Central memory CD8-positive, alpha-beta T cell (primary cell): ENCODE results near the gene RAB4A.

Experiments used
- ATAC-seq: fragments of 150-1000 bp; cut with Tn5 transposase; replicated peaks from 2 replicates; pipeline ENCODE4 v1.10.0; 2022; ENCODE audit warnings: mild to moderate bottlenecking, moderate FRiP score, moderate number of reproducible peaks; ENCODE audit not compliant: poor library complexity, severe bottlenecking; ENCODE audit errors: extremely low read depth
- DNase-seq, 2 donors: peaks; one replicate each; pipeline ENCODE4 v3.0.0; 2021; ENCODE audit warnings: low spot score in 2 of 2
- H3K27ac Mint-ChIP-seq: one replicate; pipeline ENCODE4 v1.8.0; 2022; ENCODE audit warnings: low read depth, mild to moderate bottlenecking, moderate library complexity, mixed read lengths
- H3K27me3 Mint-ChIP-seq: one replicate; pipeline ENCODE4 v1.8.0; 2022; ENCODE audit warnings: mixed read lengths
- H3K36me3 Mint-ChIP-seq: one replicate; pipeline ENCODE4 v1.8.0; 2022; ENCODE audit warnings: mild to moderate bottlenecking, moderate library complexity, mixed read lengths; ENCODE audit not compliant: insufficient read depth
- H3K4me1 Mint-ChIP-seq: one replicate; pipeline ENCODE4 v1.8.0; 2022; ENCODE audit warnings: mixed read lengths
- H3K4me3 Mint-ChIP-seq: one replicate; pipeline ENCODE4 v1.8.0; 2022; ENCODE audit warnings: mild to moderate bottlenecking, moderate library complexity, mixed read lengths
- H3K9me3 Mint-ChIP-seq: one replicate; pipeline ENCODE4 v1.8.0; 2022; ENCODE audit warnings: mixed read lengths

Gene RAB4A

GRCh38 chr1:229341774-229342655 is 71.1 kb downstream of the RAB4A start:
- peak; percentile 70 to 71 for DNase-seq
- Mint-ChIP-seq H3K9me3 (no peaks in the 10 kb centered on the region), H3K36me3 (peaks cover 10% of the 10 kb centered on the region), H3K27me3 (peaks cover 8% of the 10 kb centered on the region), H3K27ac (peak overlapping the region; percentile 56), H3K4me1 (peaks cover 39% of the 10 kb centered on the region), H3K4me3 (peak overlapping the region; percentile 83)
- ATAC-seq = peak; percentile 75

- peaks cover 17% of the 10 kb centered on the region for H3K27me3 Mint-ChIP-seq
- no peaks in the 10 kb centered on the region for H3K9me3 Mint-ChIP-seq
- ATAC-seq (peak; percentile 57), DNase-seq (peak in 1 of 2 donors; percentile 51)
- H3K4me1 Mint-ChIP-seq = peaks cover 31% of the 10 kb centered on the region
- H3K36me3 Mint-ChIP-seq = peaks cover 10% of the 10 kb centered on the region
- H3K4me3 Mint-ChIP-seq = peak within 1 kb of the TSS; percentile 83
- H3K27ac Mint-ChIP-seq = peak within 1 kb of the TSS; percentile 77
Measured at GRCh38 chr1:229342656-229343569, 72.0 kb downstream of the RAB4A start, which contains the start of gene CCSAP. Gene CCSAP, minus strand, starts transcription at chr1:229343047. Its CDS starts 582 bp downstream, at chr1:229342465.

- no peak overlapping the region for H3K27ac Mint-ChIP-seq
- peak overlapping the region; percentile 83 for H3K4me3 Mint-ChIP-seq
- peaks cover 21% of the 10 kb centered on the region for H3K4me1 Mint-ChIP-seq
- no peak for ATAC-seq
- H3K36me3 Mint-ChIP-seq = peaks cover 10% of the 10 kb centered on the region
- peaks cover 22% of the 10 kb centered on the region for H3K27me3 Mint-ChIP-seq
- H3K9me3 Mint-ChIP-seq = no peaks in the 10 kb centered on the region
- no peak for DNase-seq
Measured at GRCh38 chr1:229344139-229344538, 73.2 kb downstream of the RAB4A start.

GRCh38 chr1:229344937-229345684 is 74.2 kb downstream of the RAB4A start:
- Mint-ChIP-seq H3K36me3 (peaks cover 10% of the 10 kb centered on the region), H3K4me1 (peaks cover 14% of the 10 kb centered on the region), H3K9me3 (no peaks in the 10 kb centered on the region), H3K27me3 (peaks cover 31% of the 10 kb centered on the region), H3K4me3 (no peak overlapping the region), H3K27ac (no peak overlapping the region)
- ATAC-seq (no peak), DNase-seq (no peak)

GRCh38 chr1:229347528-229347927 is 76.6 kb downstream of the RAB4A start:
- peaks cover 7% of the 10 kb centered on the region for H3K4me1 Mint-ChIP-seq
- no peaks in the 10 kb centered on the region for H3K9me3 Mint-ChIP-seq
- DNase-seq (no peak), ATAC-seq (no peak)
- peaks cover 6% of the 10 kb centered on the region for H3K36me3 Mint-ChIP-seq
- no peak overlapping the region for H3K27ac Mint-ChIP-seq
- H3K4me3 Mint-ChIP-seq = no peak overlapping the region
- peaks cover 47% of the 10 kb centered on the region for H3K27me3 Mint-ChIP-seq

GRCh38 chr1:229349463-229350385 is 78.8 kb downstream of the RAB4A start:
- Mint-ChIP-seq H3K27ac (no peak overlapping the region), H3K36me3 (no peaks in the 10 kb centered on the region), H3K4me3 (no peak overlapping the region), H3K9me3 (no peaks in the 10 kb centered on the region), H3K27me3 (peaks cover 69% of the 10 kb centered on the region), H3K4me1 (no peaks in the 10 kb centered on the region)
- ATAC-seq (no peak), DNase-seq (no peak)

GRCh38 chr1:229352975-229353374 is 82.1 kb downstream of the RAB4A start:
- H3K9me3 Mint-ChIP-seq = no peaks in the 10 kb centered on the region
- peaks cover 1% of the 10 kb centered on the region for H3K36me3 Mint-ChIP-seq
- H3K4me1 Mint-ChIP-seq = no peaks in the 10 kb centered on the region

GRCh38 chr1:229354226-229354625 is 83.3 kb downstream of the RAB4A start:
- Mint-ChIP-seq H3K36me3 (peaks cover 1% of the 10 kb centered on the region), H3K27me3 (peaks cover 92% of the 10 kb centered on the region), H3K4me1 (no peaks in the 10 kb centered on the region), H3K9me3 (no peaks in the 10 kb centered on the region), H3K4me3 (no peak overlapping the region), H3K27ac (no peak overlapping the region)
- no peak for ATAC-seq
- no peak for DNase-seq

More at GRCh38 chr1:229352975-229353374, 82.1 kb downstream of the RAB4A start:
- no peak for DNase-seq
- Mint-ChIP-seq H3K4me3 (no peak overlapping the region), H3K27me3 (peaks cover 84% of the 10 kb centered on the region), H3K27ac (no peak overlapping the region)
- no peak for ATAC-seq
